GM19193 (cell line): ENCODE results near the gene SPATA2.

Source experiments
- POLR2A ChIP-seq: IDR thresholded peaks from 4 replicates; pipeline ENCODE4 v1.6.1; 2011; ENCODE audit not compliant: insufficient read depth, insufficient read length; ENCODE audit errors: extremely low read depth

SPATA2 gene

DNA sequence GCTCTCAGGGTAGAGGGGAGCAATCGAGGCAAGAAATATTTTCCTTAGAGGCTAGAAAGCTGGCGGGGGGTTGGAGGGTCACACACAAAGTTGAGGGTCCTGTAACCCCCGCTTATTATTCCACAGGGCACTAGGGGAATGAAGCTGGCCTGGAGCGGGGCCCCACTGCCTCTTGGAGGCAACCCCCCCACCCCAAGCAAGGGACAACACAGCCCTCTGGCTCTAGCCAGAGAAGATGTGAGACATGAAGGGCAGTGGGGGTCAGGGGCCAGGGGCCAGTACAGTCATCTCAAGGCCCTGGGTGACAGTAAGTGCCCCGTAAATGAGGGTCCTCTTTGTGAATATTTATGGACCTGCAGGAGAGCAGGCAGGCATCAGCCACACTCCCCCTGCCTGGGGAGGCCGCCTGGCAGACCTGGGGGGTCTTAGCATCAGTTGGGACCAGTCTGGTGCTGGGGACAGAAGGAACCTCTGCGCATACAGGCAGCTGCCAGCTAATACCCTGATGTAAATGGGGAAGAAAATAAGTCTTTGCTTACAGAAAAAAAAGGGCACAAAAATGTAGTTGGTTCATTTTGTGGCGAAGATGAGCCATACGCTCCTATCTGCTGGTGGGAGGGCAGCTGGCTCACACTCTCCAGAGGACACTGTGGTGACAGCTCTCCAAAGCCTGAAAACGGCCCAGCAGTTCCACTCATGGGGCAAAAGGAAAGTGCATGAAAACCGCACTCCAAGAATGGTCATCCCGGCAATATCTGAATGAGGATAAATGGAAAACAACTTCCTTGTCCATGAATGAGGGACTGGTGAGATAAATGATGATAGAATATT, 21.9 kb downstream of the SPATA2 start:
- no peak for TF ChIP-seq POLR2A

DNA sequence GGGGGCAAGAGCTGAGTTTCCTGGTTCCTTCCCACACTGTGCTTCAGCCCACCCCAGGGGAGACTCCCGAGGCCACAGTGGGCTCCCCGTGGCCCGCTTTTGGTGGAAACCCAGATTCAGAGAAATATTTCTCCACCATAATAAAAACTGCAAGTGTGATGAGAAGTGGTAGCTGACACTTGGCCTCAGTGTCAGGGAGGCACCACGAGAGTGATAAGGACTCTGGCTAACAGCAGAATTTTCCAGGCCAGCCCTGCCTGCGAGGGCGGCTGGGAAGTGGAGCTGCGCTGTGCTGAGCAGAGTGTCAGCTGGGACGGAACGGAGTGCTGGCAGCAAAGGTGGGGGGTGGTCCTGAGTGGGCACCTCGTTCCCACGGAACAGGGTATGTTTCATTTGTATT, 22.5 kb downstream of the SPATA2 start:
- no peak for TF ChIP-seq POLR2A

DNA sequence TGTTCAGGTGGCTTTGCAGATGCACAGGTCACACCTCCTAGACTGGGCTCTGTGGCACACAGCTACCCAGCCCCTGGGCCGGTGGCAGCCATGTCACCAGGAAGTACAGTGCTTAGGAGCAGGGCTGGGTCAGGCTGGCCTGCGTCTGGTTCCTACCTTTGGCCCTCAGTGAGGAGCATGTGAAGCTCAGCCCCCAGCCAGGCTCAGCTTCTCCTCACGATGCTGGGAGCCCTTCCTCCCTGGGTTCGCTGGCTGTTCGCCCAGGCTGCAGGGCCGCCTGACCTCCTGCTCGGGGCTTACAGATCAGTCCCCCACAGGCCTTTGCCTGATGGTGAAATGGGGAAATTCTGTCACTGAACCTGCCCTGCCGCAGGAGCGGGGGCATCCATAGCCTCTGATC, 23.1 kb downstream of the SPATA2 start:
- no peak for TF ChIP-seq POLR2A

DNA sequence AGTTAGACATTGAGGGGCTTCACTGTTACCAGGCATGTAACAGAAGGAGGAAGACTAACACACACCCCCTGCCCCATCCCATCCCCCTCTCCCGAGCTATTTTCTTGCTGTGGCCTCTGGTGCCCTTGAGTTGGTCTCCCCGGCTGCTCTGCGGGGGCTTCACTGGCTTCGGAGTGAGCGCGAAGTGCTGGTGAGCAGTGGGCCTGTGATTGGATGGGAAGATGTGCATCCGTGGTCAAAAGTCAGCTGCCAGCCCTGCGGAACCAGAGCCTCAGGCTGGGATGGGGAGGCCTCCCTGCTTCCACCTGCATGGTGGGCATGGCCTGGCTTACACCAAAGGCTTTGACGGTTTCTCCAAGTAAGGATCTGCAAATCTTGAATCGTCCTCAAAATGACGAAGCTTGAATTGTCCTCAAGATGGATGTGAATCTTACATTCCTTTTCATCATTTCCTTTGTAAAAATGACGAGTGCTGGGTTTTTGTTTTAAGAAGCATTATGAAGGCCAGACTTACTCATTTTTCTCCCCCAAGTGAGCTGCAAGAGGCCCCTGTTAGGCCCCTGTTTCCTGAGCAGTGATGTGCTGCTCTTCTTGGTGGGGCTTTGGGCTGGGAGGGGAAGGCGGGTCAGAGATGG, 23.7 kb downstream of the SPATA2 start:
- no peak for TF ChIP-seq POLR2A

DNA sequence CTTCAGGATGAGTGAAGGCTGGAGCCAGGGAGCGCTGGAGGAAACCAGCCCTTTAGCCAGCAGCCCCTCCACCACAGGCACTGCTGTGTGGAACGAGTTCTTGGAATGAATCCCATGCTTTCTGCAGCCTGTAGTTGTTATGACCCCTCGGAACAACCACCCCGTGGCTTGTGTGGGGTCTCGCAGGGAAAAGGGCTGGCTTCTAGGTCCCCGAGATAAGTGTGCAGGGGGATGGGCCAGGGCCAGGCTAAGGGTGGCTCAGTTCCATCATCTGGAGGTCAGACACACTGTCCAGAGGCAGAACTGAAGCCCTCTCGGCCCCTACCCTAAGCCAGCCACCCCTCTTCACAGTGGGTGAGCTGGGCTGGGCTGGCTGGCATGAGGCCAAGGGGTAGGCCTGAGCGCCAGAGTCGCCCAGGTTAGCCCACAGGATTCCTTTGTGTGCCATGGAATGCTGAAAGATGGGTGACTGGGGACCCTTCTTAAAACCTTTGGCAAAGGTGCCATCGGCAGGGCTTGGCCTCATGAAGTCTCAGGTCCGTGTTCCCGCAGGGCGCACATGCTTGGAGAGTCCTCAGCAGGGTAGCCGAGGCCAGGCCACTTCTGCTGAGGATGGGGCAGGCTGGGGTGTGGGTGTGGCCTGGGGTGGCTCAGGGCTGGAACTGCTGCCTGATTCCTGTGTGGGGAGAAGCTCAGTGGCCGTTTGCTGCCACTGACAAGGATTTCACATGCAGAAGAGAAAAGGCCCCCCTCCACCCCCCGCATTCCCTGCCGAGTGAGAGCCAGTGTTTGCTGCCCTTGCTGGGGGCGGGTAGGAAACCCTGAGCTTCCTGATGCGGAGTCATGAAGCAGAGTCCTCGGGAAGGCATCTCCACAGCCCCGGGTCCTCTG, 24.6 kb downstream of the SPATA2 start:
- TF ChIP-seq POLR2A, result peak; percentile 14

DNA sequence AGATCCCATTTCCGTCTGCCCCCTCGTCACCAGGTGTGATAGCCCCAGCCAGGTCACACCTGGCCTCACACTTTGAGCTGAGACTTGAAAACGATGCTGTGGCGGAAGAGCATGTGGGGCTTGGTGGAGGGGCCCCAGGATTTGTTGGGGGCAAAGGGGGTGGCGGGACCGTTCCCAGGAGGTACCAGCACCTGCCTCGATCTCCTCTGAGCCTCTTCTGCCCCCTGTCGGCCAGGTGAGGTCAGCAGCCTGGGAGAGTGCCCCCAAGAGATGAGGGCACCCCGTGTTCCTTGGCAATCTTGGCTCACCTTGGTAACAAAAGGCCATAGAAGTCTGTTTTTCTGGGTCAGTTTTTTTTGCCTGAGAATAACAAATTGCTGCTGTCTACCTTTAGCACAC, 25.4 kb downstream of the SPATA2 start:
- no peak for TF ChIP-seq POLR2A

DNA sequence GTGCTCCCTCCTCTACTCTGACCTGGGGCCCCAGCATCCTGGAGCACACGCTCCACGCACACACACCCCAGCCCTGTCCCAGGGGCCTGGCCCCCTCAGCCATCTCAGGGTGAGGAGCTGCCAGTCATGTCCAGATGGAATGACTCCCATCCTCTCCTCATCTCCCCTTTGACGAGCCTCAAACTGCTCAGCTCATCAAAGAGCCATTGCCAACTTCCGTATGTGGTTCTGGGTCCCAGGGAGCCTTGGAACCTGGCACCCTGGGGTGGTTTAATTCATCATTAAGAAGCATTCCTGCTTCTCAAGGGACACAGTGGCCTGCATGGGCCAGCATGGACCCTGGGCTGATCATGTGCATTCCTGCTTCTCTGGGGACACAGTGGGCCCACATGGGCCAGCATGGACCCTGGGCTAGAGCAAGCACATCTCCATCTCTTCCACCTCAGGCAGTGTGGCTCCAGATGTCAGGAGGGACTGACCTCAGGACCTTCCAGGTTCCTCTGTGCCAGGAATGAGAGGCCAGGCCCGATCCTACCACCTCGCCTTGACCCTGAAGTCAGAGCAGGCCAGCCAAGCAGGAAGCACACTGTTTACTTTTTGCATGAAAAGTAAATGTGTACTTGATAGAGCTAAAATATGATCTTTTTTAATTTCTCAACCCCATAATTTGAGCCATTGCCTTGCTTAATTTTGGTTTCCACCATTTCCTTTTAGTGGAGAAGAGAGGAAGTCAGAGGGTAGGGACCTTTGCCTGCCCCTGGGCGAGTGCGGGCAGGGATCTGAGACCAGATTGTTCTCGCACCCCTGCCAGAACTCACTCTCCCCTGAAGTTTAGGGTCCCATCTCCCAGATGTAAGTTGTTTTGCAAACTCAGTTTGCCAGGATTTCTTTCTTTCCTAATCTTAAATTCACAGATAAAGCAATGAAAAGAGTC, 26.1 kb downstream of the SPATA2 start:
- TF ChIP-seq POLR2A, result no peak

DNA sequence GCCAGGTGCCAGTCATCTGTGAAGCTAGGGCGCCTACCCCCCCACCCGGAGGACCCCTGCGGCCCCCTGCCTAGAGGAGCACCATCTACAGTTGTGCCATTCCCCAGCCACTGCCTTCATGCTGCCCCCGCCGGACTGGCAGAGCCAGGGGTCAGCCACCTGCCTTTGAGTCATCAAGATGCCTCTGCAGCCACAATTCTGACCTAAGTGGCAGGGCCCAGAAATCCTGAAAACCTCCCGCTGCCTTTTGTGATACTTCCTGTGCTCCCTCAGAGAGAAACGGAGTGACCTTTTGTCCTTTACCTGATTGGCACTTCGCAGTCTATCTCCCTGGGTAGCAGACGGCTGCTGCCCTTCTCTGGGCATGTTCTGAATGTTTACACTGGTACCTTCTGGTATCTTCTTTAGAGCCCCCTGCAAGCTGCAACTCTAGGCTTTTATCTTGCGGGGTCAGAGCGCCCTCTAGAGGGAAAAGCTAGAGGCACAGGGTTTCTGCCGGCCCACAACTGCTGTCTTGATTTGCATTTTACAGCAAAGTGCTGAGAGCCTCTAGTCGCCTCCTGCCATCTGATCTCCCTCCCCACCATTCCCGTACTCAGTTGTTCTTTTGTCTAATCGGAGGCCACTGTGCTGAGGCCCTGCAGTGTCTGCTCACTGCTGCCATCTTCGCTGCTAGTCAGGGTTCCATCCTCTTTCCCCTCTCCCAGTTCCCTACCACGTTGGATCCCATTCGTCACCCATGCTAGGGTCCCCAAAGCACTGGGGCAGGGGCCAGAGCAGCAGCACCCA, 26.9 kb downstream of the SPATA2 start:
- no peak for TF ChIP-seq POLR2A

DNA sequence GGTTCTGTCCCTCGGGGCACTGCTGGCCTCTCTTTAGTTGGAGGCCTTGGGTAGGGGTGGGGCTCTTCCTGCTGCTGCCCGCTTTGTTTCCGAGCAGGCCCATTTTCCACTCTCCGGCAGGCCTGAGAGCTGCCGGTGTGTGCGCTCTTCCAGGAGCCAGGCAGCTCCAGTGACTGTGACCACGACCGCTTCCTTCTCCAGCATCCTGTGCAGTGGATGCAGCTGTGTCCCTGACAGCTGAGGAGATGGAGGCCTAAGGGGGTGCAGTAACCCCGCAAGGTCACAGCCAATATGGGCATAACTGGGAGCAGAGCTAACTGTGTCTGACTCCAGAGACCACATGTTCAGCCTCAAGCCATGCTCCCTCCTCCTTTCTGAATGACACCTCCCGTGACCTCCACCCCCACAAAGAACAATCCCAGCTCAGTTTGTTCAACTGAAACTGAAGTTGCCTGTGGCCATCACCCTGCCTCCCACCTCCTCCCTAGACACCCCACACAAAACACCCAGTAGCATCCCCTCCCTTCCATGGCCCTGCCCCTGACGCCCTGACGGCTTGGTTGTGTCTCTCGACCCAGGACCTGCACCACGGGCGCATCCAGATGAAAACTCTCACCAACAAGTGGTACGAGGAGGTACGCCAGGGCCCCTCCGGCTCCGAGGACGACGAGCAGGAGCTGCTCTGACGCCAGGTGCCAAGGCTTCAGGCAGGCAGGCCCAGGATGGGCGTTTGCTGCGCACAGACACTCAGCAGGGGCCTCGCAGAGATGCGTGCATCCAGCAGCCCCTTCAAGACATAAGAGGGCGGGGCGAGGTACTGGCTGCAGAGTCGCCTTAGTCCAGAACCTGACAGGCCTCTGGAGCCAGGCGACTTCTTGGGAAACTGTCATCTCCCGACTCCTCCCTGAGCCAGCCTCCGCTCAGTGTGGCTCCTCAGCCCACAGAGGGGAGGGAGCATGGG, 27.8 kb downstream of the SPATA2 start:
- no peak for TF ChIP-seq POLR2A

DNA sequence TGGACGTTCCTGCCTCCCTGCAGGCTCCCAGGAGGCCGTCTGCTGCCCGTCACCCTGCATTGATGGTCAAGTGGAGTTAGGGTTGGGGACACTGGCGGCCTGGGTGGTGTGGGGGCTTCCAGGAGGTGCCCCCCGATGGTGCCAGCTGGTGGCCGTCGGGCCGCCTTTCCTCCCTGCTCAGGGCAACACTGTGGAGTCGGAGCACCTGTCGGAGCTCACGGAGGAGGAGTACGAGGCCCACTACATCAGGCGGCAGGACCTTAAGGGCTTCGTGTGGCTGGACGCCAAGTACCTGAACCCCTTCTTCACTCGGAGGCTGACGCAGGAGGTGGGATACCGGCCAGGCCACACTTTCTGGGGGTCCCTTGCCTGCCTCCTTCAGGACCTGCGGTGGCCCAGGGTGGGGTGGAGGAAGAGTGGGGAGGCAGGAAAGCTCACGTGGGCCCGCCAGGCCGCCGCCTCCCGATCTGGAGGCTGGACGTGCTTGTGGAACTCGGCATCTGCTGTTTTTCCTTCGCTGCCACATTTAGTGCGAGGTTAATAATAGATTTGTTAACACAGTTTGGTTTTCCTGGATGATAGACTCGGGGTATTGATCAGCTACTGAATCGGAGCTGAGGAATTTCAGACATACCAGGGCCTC, 28.6 kb downstream of the SPATA2 start:
- no peak for TF ChIP-seq POLR2A

DNA sequence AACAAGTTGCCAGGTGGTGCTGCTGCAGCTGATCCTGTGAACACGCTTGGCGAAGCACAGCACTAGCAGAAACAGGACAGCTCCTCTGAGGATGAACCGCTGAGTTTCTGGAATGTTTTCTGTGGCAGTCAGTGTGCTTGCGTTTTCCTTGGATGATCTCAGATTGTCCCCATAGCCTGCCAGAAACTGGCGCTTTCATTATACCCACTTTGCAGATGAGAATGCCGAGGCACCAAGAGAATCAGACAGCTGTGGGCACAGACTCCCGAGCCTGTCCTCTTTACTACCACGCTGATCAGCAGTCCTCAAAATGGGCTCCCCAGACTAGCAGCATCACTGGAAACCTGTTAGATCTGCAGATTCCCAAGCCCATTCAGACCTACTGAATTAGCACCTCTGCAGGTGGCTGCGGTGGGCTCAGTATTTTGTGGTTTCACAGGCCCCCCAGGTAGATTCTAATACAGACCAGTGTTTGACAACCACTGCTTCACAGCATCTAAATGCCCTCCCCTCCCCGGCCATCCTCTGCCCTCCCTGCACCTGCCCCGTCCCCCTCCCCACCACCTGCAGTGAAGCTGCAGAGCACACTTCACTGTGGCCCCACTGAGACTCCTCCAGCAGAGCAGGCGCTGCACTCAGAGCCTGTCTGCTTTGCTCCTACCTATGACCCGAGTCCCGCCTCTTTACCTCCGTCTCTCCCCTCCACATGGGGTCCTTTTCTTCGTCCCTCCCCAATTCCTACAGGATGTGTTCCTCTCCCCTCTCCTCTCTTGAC, 29.6 kb downstream of the SPATA2 start:
- TF ChIP-seq POLR2A, result no peak
